ENCODE results near the gene AASDH. TPM values are rescaled to one million over a fixed set of nuclear protein-coding genes. Genes with fewer than 3 reads are reported as not detected.
"Not testable (repeated sequence)": the region's sequence is repeated elsewhere in the genome, so short reads cannot be mapped to it uniquely, and the experiment has no call there.

The AASDH gene
- total and polyA plus RNA-seq, 9 donors, result 5.0 to 16.7 (median 10.1) TPM

GRCh38 chr4:56374956-56375355, 12.3 kb downstream of the AASDH start:
- Histone ChIP-seq H3K4me3 (no peak overlapping the region), H3K36me3 (no peaks in the 10 kb centered on the region), H3K27ac (no peak overlapping the region), H3K4me1 (ENCODE audit: insufficient read depth) (no peaks in the 10 kb centered on the region), H3K27me3 (no peaks in the 10 kb centered on the region), H3K9me3 (no peaks in the 10 kb centered on the region)
- intact Hi-C loops (cut with DNase I), result no loop called here
- TF ChIP-seq EP300 (IDR thresholded peaks at IDR 0.05), result no peak
- no peak for TF ChIP-seq POLR2A (IDR thresholded peaks at IDR 0.05)
- no peak for TF ChIP-seq CTCF (IDR thresholded peaks at IDR 0.05)
- DNase-seq, result no peak
- 86 to 97% (median 97%) methylated on average over 1 of the region's 1 CpG for WGBS, 3 donors

DNA sequence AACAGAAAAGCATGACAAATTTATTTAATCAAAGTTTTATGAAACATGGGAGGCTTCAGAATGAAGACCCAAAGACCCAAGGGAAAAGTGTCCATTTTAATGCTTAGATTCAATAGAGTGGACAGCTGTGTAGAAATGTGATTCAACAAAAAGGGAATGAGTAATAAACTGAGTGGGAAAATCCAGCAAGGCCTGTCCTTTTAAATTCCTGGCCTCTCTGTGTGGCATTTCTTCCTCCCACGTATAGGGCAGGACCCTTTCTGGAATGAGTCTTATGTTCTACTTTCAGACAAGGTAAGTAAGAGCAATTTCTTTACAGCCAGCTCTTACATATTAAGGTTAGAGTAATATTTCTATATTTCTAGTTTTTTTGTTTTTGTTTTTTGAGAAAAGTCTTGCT, 14.5 kb downstream of the AASDH start:
- Histone ChIP-seq H3K4me1 (ENCODE audit: insufficient read depth) (no peaks in the 10 kb centered on the region), H3K27me3 (no peaks in the 10 kb centered on the region), H3K27ac (no peak overlapping the region), H3K4me3 (no peak overlapping the region), H3K9me3 (no peaks in the 10 kb centered on the region), H3K36me3 (no peaks in the 10 kb centered on the region)
- no peak for DNase-seq
- intact Hi-C loops (cut with DNase I), result no loop called here
- 0 to 47% (median 33%) methylated on average over 1 of the region's 1 CpG for WGBS, 3 donors
- no peak for TF ChIP-seq CTCF (IDR thresholded peaks at IDR 0.05)
- TF ChIP-seq EP300 (IDR thresholded peaks at IDR 0.05), result no peak
- no peak for TF ChIP-seq POLR2A (IDR thresholded peaks at IDR 0.05)

- WGBS, 3 donors, result 74 to 81% (median 76%) methylated on average over 8 of the region's 8 CpGs
- Histone ChIP-seq H3K27me3 (no peaks in the 10 kb centered on the region), H3K4me3 (no peak overlapping the region), H3K9me3 (no peaks in the 10 kb centered on the region), H3K4me1 (ENCODE audit: insufficient read depth) (no peaks in the 10 kb centered on the region), H3K36me3 (no peaks in the 10 kb centered on the region), H3K27ac (no peak overlapping the region)
- no peak for DNase-seq
- TF ChIP-seq CTCF (IDR thresholded peaks at IDR 0.05), result no peak
- no peak for TF ChIP-seq EP300 (IDR thresholded peaks at IDR 0.05)
- no peak for TF ChIP-seq POLR2A (IDR thresholded peaks at IDR 0.05)
- intact Hi-C loops (cut with DNase I), result no loop called here
Observed at GRCh38 chr4:56371426-56372220, 15.7 kb downstream of the AASDH start.

DNA sequence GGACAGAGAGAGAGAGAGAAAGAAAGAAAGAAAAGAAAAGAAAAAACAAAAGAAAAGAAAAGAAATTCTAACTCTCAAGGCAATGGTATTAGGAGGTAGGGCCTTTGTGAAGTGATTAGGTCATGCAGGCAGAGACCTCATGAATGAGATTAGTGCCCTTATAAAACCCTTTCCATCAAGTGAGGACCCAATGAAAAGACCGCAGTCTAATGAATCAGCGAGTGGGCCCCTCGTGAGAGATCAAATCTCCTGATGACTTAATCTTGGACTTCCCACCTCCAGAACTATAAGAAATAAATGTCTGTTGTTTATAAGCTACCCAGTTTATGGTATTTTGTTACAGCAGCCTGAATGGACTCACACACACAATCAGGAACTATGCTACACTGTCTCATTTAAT, 16.9 kb downstream of the AASDH start:
- TF ChIP-seq CTCF (IDR thresholded peaks at IDR 0.05), result no peak
- no peak for TF ChIP-seq EP300 (IDR thresholded peaks at IDR 0.05)
- no peak for TF ChIP-seq POLR2A (IDR thresholded peaks at IDR 0.05)
- H3K4me1 ChIP-seq (ENCODE audit: insufficient read depth), result no peaks in the 10 kb centered on the region
- no peaks in the 10 kb centered on the region for H3K9me3 ChIP-seq
- DNase-seq, result no peak
- H3K36me3 ChIP-seq, result no peaks in the 10 kb centered on the region
- intact Hi-C loops (cut with DNase I), result no loop called here
- WGBS, 3 donors, result 94 to 97% (median 96%) methylated on average over 3 of the region's 3 CpGs
- no peak overlapping the region for H3K27ac ChIP-seq
- no peaks in the 10 kb centered on the region for H3K27me3 ChIP-seq
- no peak overlapping the region for H3K4me3 ChIP-seq

- H3K27ac ChIP-seq; H3K27me3 ChIP-seq; H3K4me3 ChIP-seq; H3K4me1 ChIP-seq (ENCODE audit: insufficient read depth); H3K36me3 ChIP-seq; intact Hi-C loops (cut with DNase I); DNase-seq; H3K9me3 ChIP-seq: not testable (repeated sequence)
- WGBS, 3 donors, result 97 to 99% (median 98%) methylated on average over 12 of the region's 12 CpGs
Observed at GRCh38 chr4:56362981-56363380, 24.3 kb downstream of the AASDH start.
